Fibroblast of villous mesenchyme (primary cell): Measurements from ENCODE around the gene CCDC148. TPM values are rescaled to one million over a fixed set of nuclear protein-coding genes. Genes with fewer than 3 reads are reported as not detected.
A peak's percentile ranks its signal among the peaks of the same experiment; 100 is the strongest.

Experiments used
- DNase-seq: peaks from one replicate; pipeline ENCODE4 v3.0.0-alpha.2; 2010; ENCODE audit warnings: low read depth
- H3K4me3 ChIP-seq: 2 replicates; pipeline ENCODE4 v1.5.1; 2011; ENCODE audit warnings: low read depth, mild to moderate bottlenecking, low read length
- CTCF ChIP-seq: IDR thresholded peaks from 2 replicates; pipeline ENCODE4 v1.5.1; 2012; ENCODE audit warnings: low read depth, mild to moderate bottlenecking, low read length; ENCODE audit not compliant: insufficient read depth
- total RNA-seq: library from RNA; depleted of rRNA; stranded (reverse); fragments of >200 nt; gene quantifications from 2 replicates; pipeline ENCODE4 v1.2.3, GENCODE V29; 2012

CCDC148 gene
- total RNA-seq: 0.32 and 2.6 TPM in 2 replicates

GRCh38 chr2:158456309-158457066 is at the start of gene CCDC148, which contains the start of gene PKP4:
CCDC148 (minus strand) TSS chr2:158456753; CDS start chr2:158456439, 314 bp downstream.
PKP4 (plus strand) TSS chr2:158456952; CDS start chr2:158533185, 76,233 bp downstream.
- TF ChIP-seq CTCF: peak; percentile 10
- DNase-seq: peak; percentile 91
- H3K4me3 ChIP-seq: peak within 1 kb of the TSS; percentile 91

GRCh38 chr2:158505448-158505934 is 48.9 kb upstream of the CCDC148 start:
- TF ChIP-seq CTCF: no peak
- no peak overlapping the region for H3K4me3 ChIP-seq
- no peak for DNase-seq

- no peak for TF ChIP-seq CTCF
- no peak overlapping the region for H3K4me3 ChIP-seq
- no peak for DNase-seq
Measured at GRCh38 chr2:158504088-158504487, 47.5 kb upstream of the CCDC148 start.

GRCh38 chr2:158502974-158503373 is 46.4 kb upstream of the CCDC148 start:
- H3K4me3 ChIP-seq: no peak overlapping the region

GRCh38 chr2:158501301-158501700 is 44.7 kb upstream of the CCDC148 start:
- TF ChIP-seq CTCF: no peak
- H3K4me3 ChIP-seq: no peak overlapping the region
- no peak for DNase-seq

More at GRCh38 chr2:158502974-158503373, 46.4 kb upstream of the CCDC148 start:
- DNase-seq: peak; percentile 89
- no peak for TF ChIP-seq CTCF

GRCh38 chr2:158500333-158500732 is 43.8 kb upstream of the CCDC148 start:
- no peak overlapping the region for H3K4me3 ChIP-seq
- peak; percentile 44 for DNase-seq
- TF ChIP-seq CTCF: no peak
